ENCODE results near the gene KCNH5. TPM values are rescaled to one million over a fixed set of nuclear protein-coding genes. Genes with fewer than 3 reads are reported as not detected.

Gene KCNH5, protein sequence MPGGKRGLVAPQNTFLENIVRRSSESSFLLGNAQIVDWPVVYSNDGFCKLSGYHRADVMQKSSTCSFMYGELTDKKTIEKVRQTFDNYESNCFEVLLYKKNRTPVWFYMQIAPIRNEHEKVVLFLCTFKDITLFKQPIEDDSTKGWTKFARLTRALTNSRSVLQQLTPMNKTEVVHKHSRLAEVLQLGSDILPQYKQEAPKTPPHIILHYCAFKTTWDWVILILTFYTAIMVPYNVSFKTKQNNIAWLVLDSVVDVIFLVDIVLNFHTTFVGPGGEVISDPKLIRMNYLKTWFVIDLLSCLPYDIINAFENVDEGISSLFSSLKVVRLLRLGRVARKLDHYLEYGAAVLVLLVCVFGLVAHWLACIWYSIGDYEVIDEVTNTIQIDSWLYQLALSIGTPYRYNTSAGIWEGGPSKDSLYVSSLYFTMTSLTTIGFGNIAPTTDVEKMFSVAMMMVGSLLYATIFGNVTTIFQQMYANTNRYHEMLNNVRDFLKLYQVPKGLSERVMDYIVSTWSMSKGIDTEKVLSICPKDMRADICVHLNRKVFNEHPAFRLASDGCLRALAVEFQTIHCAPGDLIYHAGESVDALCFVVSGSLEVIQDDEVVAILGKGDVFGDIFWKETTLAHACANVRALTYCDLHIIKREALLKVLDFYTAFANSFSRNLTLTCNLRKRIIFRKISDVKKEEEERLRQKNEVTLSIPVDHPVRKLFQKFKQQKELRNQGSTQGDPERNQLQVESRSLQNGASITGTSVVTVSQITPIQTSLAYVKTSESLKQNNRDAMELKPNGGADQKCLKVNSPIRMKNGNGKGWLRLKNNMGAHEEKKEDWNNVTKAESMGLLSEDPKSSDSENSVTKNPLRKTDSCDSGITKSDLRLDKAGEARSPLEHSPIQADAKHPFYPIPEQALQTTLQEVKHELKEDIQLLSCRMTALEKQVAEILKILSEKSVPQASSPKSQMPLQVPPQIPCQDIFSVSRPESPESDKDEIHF
- not detected for total RNA-seq

DNA sequence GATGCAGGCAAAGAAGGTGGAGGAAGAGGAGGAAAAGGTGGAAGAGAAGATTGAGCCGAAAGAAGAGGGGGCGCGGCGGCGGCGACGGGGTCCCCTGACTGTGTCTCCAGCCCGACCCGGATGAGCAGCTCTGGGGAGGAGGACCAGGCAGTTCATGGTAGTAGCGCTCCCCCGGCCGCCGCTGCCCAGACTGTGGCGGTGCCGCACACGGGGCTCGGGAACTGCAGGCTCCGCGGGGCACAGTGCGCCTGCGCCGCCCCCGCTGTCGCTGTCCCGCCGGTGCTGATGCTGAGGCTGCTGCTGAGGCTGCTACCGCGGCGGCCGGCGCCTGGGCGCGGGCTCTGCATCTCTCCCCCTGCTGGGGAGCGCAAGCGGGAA, at the start of gene KCNH5:
TSS of gene KCNH5 (minus strand) at position 225 of the 378 bp plus-strand sequence. CDS start 272 bp downstream, outside the sequence.
- DNase-seq, result peak in 1 of 3 donors; percentile 40
- H3K9me3 ChIP-seq, result no peaks in the 10 kb centered on the region
- peak within 1 kb of the TSS in 1 of 4 donors; percentile 30 for H3K4me3 ChIP-seq
- H3K27me3 ChIP-seq, result peaks cover 0 to 20% of the 10 kb centered on the region in 2 donors
- TF ChIP-seq, protein P1, sequence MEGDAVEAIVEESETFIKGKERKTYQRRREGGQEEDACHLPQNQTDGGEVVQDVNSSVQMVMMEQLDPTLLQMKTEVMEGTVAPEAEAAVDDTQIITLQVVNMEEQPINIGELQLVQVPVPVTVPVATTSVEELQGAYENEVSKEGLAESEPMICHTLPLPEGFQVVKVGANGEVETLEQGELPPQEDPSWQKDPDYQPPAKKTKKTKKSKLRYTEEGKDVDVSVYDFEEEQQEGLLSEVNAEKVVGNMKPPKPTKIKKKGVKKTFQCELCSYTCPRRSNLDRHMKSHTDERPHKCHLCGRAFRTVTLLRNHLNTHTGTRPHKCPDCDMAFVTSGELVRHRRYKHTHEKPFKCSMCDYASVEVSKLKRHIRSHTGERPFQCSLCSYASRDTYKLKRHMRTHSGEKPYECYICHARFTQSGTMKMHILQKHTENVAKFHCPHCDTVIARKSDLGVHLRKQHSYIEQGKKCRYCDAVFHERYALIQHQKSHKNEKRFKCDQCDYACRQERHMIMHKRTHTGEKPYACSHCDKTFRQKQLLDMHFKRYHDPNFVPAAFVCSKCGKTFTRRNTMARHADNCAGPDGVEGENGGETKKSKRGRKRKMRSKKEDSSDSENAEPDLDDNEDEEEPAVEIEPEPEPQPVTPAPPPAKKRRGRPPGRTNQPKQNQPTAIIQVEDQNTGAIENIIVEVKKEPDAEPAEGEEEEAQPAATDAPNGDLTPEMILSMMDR (IDR thresholded peaks at IDR 0.05), result no peak
- no peak for TF ChIP-seq POLR2A (IDR thresholded peaks at IDR 0.05)
- no peak within 1 kb of the TSS for H3K27ac ChIP-seq
- no peaks in the 10 kb centered on the region for H3K36me3 ChIP-seq
- H3K4me1 ChIP-seq, result peaks cover 0 to 13% (median 0%) of the 10 kb centered on the region in 4 donors

DNA sequence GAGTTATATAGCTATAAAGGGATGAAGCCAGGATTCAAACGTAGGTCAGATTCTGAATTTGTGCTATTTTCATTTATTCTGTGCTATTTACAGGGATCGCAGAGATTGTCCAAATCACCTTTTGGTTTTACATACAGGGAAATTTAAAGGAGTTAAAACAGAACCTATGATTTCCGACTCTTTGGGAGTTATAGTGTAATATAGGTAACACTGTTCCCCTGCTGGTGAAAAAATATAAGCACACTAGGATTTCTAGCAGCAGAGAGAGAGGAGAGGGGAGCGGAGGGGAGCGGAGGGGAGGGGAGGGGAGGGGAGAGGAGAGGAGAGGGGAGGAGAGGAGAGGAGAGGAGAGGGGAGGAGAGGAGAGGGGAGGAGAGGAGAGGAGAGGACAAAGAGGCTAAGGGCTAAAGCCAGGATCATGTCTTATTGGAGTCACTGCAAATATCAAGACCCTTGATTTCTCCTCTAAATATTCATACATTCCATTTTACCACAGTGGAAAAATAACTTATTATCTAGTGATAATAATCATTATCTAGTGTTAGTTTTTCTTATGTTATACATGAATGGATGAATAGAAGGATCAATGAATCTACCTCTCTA, 46.2 kb upstream of the KCNH5 start:
- Histone ChIP-seq H3K27ac (no peak overlapping the region), H3K4me3 (no peak overlapping the region), H3K27me3 (no peaks in the 10 kb centered on the region), H3K9me3 (no peaks in the 10 kb centered on the region), H3K36me3 (no peaks in the 10 kb centered on the region), H3K4me1 (no peaks in the 10 kb centered on the region)
- no peak for DNase-seq
- TF ChIP-seq, protein P1 (IDR thresholded peaks at IDR 0.05), result no peak
- no peak for TF ChIP-seq POLR2A (IDR thresholded peaks at IDR 0.05)

DNA sequence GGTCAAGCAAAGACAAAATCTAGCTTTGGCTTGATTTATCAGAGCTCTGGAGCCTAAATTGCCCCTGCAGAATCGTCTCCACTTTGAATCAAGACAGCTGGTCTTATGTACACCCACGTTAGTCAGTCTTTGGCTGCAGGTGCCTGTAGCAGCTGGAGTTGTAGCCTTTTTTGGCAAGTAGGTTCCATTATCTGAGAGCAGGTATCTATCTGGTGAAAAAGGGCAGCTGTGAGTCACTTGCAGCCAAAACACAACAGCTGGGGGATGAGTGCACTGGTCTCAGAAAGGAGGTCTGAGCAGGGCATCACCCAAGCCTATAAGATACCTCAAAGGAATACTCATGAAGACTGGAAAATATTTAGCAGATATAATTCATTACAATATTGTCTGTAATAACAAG, 43.6 kb upstream of the KCNH5 start:
- H3K4me3 ChIP-seq, result no peak overlapping the region
- no peaks in the 10 kb centered on the region for H3K9me3 ChIP-seq
- H3K27me3 ChIP-seq, result no peaks in the 10 kb centered on the region
- no peak for TF ChIP-seq POLR2A (IDR thresholded peaks at IDR 0.05)
- TF ChIP-seq, protein P1 (IDR thresholded peaks at IDR 0.05), result no peak
- no peaks in the 10 kb centered on the region for H3K36me3 ChIP-seq
- no peak for DNase-seq
- no peaks in the 10 kb centered on the region for H3K4me1 ChIP-seq
- no peak overlapping the region for H3K27ac ChIP-seq

DNA sequence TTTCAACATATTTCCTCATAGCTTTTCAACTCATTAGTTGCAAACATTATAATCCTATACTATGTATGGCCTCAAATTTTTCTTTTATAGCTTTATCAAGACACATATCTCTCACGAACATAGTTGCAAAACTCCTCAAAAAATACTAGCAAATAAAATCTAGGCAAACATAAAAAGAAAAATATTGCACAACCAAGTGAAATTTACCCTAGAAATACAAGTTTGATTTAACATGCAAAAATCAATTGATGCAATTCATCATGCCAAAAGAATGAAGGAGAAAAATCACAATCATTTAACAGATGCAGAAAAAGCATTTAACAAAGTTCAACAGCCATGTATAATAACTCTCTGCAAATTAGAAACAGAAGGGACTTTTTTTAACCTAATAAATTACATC, 33.3 kb upstream of the KCNH5 start:
- Histone ChIP-seq H3K4me3 (no peak overlapping the region), H3K36me3 (no peaks in the 10 kb centered on the region), H3K4me1 (no peaks in the 10 kb centered on the region), H3K9me3 (peaks cover 0 to 3% (median 0%) of the 10 kb centered on the region in 4 donors), H3K27me3 (no peaks in the 10 kb centered on the region), H3K27ac (no peak overlapping the region)
- TF ChIP-seq, protein P1 (IDR thresholded peaks at IDR 0.05), result no peak
- TF ChIP-seq POLR2A (IDR thresholded peaks at IDR 0.05), result no peak
- DNase-seq, result no peak

DNA sequence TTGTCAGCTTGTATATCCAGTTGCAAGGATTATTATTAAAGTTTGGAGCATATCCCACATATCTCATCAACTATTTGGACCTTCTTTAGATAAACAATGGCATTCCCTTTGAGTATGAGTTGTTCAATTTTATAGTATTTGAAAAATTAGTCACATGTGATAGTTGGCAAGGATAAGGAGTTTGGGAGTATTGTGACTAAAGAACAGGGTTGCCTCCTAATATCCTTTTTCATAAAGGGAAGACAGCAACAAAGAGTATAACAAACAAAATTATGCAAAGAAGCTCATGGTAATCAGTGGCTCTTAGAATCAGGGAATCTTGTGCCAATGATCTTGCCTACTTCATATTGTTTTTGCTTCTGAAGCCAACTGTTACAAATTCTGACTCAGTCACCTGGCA, 31.2 kb upstream of the KCNH5 start:
- peaks cover 0 to under 1% (median 0%) of the 10 kb centered on the region in 4 donors for H3K9me3 ChIP-seq
- no peaks in the 10 kb centered on the region for H3K4me1 ChIP-seq
- no peak overlapping the region for H3K4me3 ChIP-seq
- DNase-seq, result no peak
- no peaks in the 10 kb centered on the region for H3K27me3 ChIP-seq
- no peak overlapping the region for H3K27ac ChIP-seq
- TF ChIP-seq, protein P1 (IDR thresholded peaks at IDR 0.05), result no peak
- no peak for TF ChIP-seq POLR2A (IDR thresholded peaks at IDR 0.05)
- no peaks in the 10 kb centered on the region for H3K36me3 ChIP-seq
